HG03442 (cell line): ENCODE measurements around the gene RIMS1.
"Not testable (repeated sequence)": the region's sequence is repeated elsewhere in the genome, so short reads cannot be mapped to it uniquely, and the experiment has no call there.

Source experiments
- ATAC-seq: cut with Tn5 transposase; IDR thresholded peaks from one replicate; pipeline ENCODE4 v1.9.1; 2021; ENCODE audit warnings: mild to moderate bottlenecking, moderate library complexity; ENCODE audit not compliant: unreplicated experiment

RIMS1 gene

GRCh38 chr6:72324591-72324990, 438.2 kb downstream of the RIMS1 start:
- no peak for ATAC-seq

- ATAC-seq, result no peak
Observed at GRCh38 chr6:72328775-72329174, 442.4 kb downstream of the RIMS1 start.

GRCh38 chr6:72335203-72335602, 448.9 kb downstream of the RIMS1 start:
- not testable (repeated sequence) for ATAC-seq

GRCh38 chr6:72348926-72349325, 462.6 kb downstream of the RIMS1 start:
- ATAC-seq, result no peak

GRCh38 chr6:72350296-72350881, 464.0 kb downstream of the RIMS1 start:
- ATAC-seq, result no peak

- no peak for ATAC-seq
Observed at GRCh38 chr6:72363844-72364740, 477.7 kb downstream of the RIMS1 start.

GRCh38 chr6:72365773-72366172, 479.4 kb downstream of the RIMS1 start:
- no peak for ATAC-seq

- ATAC-seq, result no peak
Observed at GRCh38 chr6:72367439-72367838, 481.1 kb downstream of the RIMS1 start.

- no peak for ATAC-seq
Observed at GRCh38 chr6:72371473-72371872, 485.1 kb downstream of the RIMS1 start.

- ATAC-seq, result no peak
Observed at GRCh38 chr6:72374172-72374571, 487.8 kb downstream of the RIMS1 start.

- ATAC-seq, result no peak
Observed at GRCh38 chr6:72374857-72375256, 488.5 kb downstream of the RIMS1 start.

GRCh38 chr6:72376736-72377135, 490.4 kb downstream of the RIMS1 start:
- no peak for ATAC-seq

GRCh38 chr6:72381076-72381475, 494.7 kb downstream of the RIMS1 start:
- ATAC-seq, result no peak

- peak; percentile 97 for ATAC-seq
Observed at GRCh38 chr6:72382602-72383529, 496.5 kb downstream of the RIMS1 start.

- ATAC-seq, result no peak
Observed at GRCh38 chr6:72386324-72386723, 500.0 kb downstream of the RIMS1 start.

- no peak for ATAC-seq
Observed at GRCh38 chr6:72389698-72390097, 503.3 kb downstream of the RIMS1 start.

GRCh38 chr6:72390548-72390947, 504.2 kb downstream of the RIMS1 start:
- no peak for ATAC-seq

GRCh38 chr6:72401865-72402264, 515.5 kb downstream of the RIMS1 start:
- no peak for ATAC-seq

GRCh38 chr6:72403413-72403812, 517.1 kb downstream of the RIMS1 start:
- no peak for ATAC-seq

GRCh38 chr6:72406517-72406916, 520.2 kb downstream of the RIMS1 start:
- ATAC-seq, result no peak

GRCh38 chr6:72410769-72411168, 524.4 kb downstream of the RIMS1 start:
- no peak for ATAC-seq
